ENCODE results near the gene STK32B. TPM values are rescaled to one million over a fixed set of nuclear protein-coding genes. Genes with fewer than 3 reads are reported as not detected.

STK32B gene
- total RNA-seq, 4 donors from 2014 or later, result 1.6 to 3.4 (median 1.9) TPM

- TF ChIP-seq POLR2A (IDR thresholded peaks at IDR 0.05) (no peak), CTCF (IDR thresholded peaks at IDR 0.05) (no peak)
- H3K4me3 ChIP-seq (ENCODE audit: low read depth, poor library complexity, severe bottlenecking), result no peak overlapping the region
- DNase-seq (ENCODE audit: low spot score in 2 of 2), result peak; percentile 75 to 87
- 35 to 36% methylated on average over 12 of the region's 12 CpGs for WGBS, 2 donors
- intact Hi-C loops (cut with DNase I; ENCODE audit: low total_unique reads), result no loop called here
Measured at GRCh38 chr4:5365071-5366008, 314.1 kb downstream of the STK32B start.

GRCh38 chr4:5366009-5366386 lies 314.7 kb downstream of the STK32B start:
- no peak for DNase-seq (ENCODE audit: low spot score in 2 of 2)
- H3K4me3 ChIP-seq (ENCODE audit: low read depth, poor library complexity, severe bottlenecking), result no peak overlapping the region
- no peak for TF ChIP-seq CTCF (IDR thresholded peaks at IDR 0.05)
- WGBS, 2 donors, result 32 to 41% methylated on average over 3 of the region's 3 CpGs
- intact Hi-C loops (cut with DNase I; ENCODE audit: low total_unique reads), result no loop called here

GRCh38 chr4:5366421-5366820 lies 315.1 kb downstream of the STK32B start:
- no peak overlapping the region for H3K4me3 ChIP-seq (ENCODE audit: low read depth, poor library complexity, severe bottlenecking)
- intact Hi-C loops (cut with DNase I; ENCODE audit: low total_unique reads), result no loop called here
- DNase-seq (ENCODE audit: low spot score in 2 of 2), result peak in 1 of 2 donors; percentile 35
- 26 to 38% methylated on average over 6 of the region's 6 CpGs for WGBS, 2 donors
- no peak for TF ChIP-seq POLR2A (IDR thresholded peaks at IDR 0.05)
- TF ChIP-seq CTCF (IDR thresholded peaks at IDR 0.05), result no peak

- 85 to 90% methylated on average over 3 of the region's 3 CpGs for WGBS, 2 donors
- H3K4me3 ChIP-seq (ENCODE audit: low read depth, poor library complexity, severe bottlenecking), result no peak overlapping the region
- DNase-seq (ENCODE audit: low spot score in 2 of 2), result no peak
- TF ChIP-seq CTCF (IDR thresholded peaks at IDR 0.05) (no peak), POLR2A (IDR thresholded peaks at IDR 0.05) (no peak)
- intact Hi-C loops (cut with DNase I; ENCODE audit: low total_unique reads), result no loop called here
Measured at GRCh38 chr4:5368426-5368825, 317.1 kb downstream of the STK32B start.

GRCh38 chr4:5370286-5370685 lies 319.0 kb downstream of the STK32B start:
- 74 to 85% methylated on average over 2 of the region's 2 CpGs for WGBS, 2 donors
- no peak for DNase-seq (ENCODE audit: low spot score in 2 of 2)
- intact Hi-C loops (cut with DNase I; ENCODE audit: low total_unique reads), result no loop called here

GRCh38 chr4:5371415-5372190 lies 320.3 kb downstream of the STK32B start:
- no peak for TF ChIP-seq CTCF (IDR thresholded peaks at IDR 0.05)
- TF ChIP-seq POLR2A (IDR thresholded peaks at IDR 0.05), result no peak
- WGBS, 2 donors, result 71 to 72% methylated on average over 8 of the region's 8 CpGs
- H3K4me3 ChIP-seq (ENCODE audit: low read depth, poor library complexity, severe bottlenecking), result no peak overlapping the region
- intact Hi-C loops (cut with DNase I; ENCODE audit: low total_unique reads), result no loop called here
- DNase-seq (ENCODE audit: low spot score in 2 of 2), result no peak

More at GRCh38 chr4:5370286-5370685, 319.0 kb downstream of the STK32B start:
- H3K4me3 ChIP-seq (ENCODE audit: low read depth, poor library complexity, severe bottlenecking), result no peak overlapping the region
- TF ChIP-seq POLR2A (IDR thresholded peaks at IDR 0.05), result no peak

Measured in lower leg skin (tissue), 4 donors.